ENCODE data around the gene SPON1.
"Not testable (repeated sequence)": the region's sequence is repeated elsewhere in the genome, so short reads cannot be mapped to it uniquely, and the experiment has no call there.

The SPON1 gene

DNA sequence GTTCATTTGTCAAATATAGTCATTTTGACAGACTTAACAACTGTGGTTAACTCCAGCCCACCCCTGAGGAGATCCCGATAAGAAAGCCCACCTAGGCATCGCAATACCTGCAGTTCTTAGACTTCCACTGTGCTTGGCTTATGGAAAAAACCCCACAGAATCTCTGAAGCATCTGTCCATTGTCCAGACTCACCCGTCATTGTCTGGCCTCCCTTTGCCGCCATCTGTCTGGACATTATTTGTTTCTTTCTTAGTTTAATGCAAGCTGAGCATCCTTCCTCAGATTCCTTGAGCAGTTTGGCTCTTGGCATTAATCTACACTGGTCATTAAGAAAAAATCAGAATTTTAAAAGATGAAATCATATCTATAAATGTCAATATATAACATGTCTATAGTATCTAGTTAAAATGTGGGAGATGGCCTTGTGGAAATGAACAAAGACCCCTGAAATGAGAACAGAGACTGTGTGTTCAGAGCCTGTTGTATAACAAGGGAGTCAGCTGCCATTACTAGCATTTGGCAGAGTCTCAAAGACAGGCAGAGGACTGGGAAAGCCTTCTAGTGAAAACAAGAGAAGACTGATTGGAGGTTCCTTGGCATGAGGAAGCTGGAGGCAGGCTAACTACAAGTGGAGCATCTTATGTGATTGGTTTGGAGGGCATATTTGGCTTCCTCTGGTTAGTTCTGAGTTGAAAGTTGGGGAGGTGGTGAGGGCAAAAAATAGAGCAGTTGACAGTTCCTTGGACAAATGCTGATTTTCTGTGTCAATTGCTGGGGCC lies 80.4 kb downstream of the SPON1 start:
- DNase-seq: no peak

DNA sequence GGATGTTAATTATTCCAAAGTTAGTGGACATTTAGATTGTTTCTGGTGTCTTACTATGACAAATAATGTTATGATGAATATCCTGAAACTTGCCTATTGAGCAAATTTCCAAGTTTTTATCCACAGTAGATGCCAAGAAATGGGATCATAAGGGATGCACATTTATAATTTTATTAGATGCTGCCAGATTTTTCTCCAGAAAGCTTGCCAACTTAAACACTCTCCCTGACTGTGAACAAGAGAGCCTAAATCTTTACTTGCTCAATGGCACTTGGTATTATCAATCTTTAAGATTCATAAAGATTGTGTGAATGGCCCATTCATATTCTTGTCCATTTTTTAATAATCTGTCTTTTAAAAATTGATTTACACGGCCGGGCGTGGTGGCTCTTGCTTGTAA lies 82.4 kb downstream of the SPON1 start:
- no peak for DNase-seq

DNA sequence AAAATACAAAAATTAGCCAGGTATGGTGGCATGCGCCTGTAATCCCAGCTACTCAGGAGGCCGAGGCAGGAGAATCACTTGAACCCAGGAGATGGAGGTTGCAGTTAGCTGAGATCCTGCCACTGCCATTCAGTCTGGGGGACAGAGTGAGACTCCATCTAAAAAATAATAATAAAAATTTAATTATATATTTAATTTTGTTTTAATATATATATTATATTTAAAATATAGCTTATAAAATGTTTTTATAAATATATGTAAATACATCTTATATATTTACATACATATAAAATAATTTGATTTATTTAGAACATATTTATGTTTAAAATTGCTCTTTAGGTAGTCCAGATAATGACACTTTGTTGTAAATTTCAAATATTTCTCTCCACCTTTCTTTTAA lies 82.9 kb downstream of the SPON1 start:
- DNase-seq: no peak

DNA sequence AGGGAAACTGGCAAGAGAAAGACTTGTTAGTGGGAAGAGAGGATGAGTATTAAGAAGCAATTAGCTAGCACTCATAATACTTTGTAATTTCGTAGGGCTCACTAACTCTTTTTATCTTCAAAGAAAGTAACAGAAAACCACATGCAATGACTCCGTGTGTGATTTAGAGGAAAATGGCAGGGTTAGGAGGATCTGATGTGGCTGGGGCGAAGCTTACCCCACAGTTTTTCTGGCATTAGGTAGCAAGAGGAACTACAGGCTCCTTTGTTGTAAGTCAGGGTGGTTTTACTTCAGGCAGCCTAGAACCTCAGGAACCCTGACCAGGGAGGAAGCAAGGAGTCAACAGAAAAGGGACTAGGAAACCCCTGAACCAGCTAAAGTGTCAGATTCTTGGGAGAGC lies 89.7 kb downstream of the SPON1 start:
- no peak for DNase-seq

DNA sequence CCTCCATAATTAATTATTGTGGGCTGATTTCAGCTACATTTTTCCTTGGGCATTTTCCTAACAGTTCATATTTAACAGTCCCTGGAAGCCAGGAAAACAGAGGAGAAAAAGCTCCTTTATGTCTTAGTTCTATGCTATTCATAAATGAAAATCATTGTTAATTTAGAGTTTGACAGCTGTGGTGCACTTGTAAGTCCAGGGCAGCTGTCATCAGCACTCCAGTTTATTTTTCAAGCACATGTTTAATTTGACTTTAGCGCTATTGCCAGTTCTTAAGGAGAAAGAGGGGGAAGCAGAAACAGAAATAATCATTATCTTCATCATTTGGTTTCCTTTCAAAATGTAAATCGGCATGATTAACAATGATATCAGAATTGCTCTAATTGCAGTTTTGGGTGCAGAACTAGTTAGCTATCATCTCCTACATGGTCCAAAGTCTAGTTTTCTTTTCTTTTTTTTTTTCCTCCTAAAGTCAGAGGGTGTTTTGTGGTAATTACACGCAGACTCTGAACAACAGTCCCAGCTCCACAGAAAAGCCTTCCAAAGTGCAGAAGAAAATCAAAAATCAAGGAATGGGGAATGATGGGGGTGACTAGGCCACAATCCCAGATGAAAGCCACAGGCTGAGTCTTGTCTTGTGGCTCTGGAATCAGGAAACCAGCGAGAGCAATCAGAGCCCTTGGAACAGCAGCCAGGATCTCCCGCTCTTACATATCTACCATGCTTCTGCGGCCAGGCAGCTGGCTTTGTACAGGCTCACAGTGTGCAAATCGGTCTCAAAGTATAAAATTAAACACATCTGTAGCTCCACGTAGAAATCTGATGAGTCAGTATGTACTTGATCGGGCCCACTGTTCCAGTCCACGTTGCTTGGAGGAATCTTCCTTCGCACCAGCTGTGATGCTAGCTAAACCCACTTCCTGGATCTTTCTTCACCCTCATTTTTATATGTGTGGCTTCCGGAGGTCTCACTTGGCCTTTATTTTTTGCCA lies 91.9 kb downstream of the SPON1 start:
- DNase-seq: no peak

DNA sequence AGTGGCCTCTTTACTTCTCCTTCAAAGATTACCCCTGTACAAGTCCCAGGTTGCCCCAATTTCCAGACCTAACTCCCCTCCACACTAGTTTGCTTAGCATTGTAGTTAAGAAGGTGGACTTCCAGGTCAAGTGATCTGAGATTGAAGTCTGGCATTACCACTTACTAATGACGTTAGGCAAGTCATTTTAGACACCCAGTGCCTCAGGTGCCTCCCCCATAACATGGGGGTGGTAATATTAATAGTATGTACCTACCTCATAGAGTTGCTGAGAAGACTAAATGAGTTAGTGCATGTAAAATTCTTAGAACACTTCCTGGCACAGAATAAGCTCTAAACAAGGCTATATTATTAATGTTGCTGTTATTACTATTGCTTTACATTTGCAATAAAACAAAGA lies 93.4 kb downstream of the SPON1 start:
- DNase-seq: no peak

DNA sequence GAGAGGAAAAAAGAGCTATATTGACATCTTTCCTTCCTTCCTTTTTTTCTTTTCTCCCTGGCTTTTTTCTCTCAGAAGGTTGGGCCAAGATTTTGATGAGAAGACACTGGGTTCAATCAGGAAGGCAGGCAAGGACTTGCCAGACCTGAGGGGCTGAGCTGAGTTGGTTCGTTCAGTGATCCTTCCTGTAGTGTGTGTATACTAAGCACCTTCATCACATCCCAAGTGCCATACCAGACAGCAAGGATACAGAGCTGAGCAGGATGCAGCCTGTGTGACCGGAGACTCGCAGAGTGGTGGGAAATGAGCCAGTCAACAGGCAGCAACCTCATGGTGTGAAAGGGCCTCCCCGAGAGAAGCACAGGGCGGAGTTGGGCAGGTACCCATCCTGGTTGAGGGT lies 95.5 kb downstream of the SPON1 start:
- DNase-seq: no peak

DNA sequence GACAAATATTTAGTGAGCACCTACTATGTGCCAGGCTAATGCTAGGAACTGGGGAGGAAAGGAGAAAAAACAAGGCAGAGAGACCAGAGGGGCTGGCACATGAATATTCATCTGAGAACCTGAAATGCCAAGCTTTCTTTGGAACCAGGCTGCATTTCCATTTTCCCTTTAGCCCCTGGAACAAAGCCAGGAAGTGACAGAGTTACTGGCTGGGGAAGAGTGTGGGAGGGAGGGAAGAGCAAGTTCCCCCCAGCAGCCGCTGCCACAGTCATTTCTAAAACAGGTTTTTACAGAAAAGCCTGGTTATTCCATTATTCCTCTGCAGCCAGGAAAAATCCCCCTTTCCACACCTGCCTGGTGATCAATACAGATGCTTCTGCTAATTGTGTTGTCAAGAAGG lies 97.0 kb downstream of the SPON1 start:
- no peak for DNase-seq

DNA sequence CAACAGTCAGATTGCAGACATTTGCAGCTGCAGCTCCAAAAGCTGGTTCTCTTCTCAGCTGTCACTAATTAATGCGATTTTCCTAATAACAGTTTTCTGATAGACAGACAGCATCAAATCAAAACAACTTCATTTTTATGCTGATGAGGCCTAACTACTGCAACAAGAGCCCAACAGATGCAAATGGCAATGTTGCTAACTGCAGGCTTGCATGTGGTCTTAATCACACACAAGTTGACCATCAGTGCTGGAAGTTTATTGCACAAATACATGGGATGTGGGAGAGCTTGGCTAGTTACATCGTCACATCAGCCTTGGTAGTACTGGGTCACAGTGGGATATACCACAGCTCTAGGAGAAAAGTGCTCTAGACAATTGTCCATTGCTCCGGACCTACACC lies 99.2 kb downstream of the SPON1 start:
- no peak for DNase-seq

DNA sequence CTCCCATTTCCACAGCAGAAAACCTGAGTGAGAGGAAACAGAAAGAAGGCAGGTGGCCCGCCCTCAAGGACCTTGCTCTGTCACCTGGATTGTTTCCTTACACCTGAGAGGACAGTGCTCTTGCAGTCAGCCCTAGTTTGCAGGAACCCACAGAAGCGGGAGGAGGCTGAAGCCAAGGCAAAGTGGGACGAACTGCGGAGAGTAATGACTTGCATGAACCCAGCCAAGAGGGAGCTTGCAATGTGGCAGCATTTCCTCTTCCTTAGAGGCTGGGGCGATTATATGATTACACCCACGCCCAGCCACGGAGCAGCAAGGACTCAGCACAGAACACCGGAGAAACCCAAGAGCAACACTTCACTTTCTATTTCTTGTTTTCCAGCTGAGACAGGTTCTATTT lies 102.6 kb downstream of the SPON1 start:
- no peak for DNase-seq

DNA sequence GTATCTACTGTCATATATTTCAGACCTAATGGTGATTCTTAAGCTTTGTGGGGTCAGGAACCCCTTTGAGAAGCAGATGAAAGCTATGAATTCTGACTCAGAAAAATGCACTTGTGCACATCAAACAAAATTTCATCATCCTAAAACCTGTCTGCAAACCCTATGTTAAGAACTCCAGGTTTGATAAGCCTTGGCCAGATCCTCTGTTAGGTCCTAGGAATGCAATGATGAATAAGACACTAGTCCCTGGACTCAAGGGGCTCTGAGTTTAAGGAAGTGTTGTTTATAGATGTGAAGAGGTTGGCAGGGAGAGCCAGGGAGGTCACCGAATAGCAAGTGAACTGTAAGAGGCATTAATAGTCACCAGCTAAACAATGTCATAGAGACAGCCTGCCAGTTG lies 103.2 kb downstream of the SPON1 start:
- no peak for DNase-seq

DNA sequence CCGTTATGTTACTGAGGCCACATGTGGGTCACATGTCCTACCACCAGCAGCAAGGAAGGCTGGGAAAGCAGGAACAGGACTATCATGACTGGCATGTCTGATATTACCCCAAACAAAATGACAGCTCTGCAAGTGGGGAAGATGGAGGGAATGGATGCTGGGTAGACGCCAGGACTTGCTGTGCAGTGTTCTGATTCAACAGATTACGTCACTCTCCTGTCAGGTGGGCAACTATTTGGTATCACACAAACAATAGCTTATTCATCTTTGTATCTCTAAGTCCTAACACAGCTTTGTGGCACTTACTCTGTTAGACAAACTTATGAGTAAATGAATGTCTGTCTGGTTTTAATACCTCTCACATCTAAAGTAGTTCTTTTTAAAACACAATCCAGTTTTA lies 105.2 kb downstream of the SPON1 start:
- no peak for DNase-seq

DNA sequence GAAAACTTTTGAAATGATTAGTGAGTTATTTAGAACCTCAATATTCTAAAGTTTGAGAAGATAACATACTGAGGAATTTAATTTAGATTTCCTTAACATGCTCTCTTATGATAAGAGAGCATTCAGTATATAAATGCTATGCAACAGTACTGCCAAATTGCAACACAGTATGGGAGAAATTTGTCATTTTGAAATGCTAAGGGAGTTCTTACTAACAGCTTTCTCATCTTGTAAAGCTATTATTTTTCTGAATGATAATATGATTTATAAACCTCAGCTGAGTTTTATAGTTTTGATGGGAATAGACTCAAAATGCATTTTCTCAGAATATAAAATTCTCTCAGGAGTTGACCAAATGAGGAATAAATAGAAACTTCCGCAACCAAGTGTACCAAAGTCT lies 108.4 kb downstream of the SPON1 start:
- no peak for DNase-seq

DNA sequence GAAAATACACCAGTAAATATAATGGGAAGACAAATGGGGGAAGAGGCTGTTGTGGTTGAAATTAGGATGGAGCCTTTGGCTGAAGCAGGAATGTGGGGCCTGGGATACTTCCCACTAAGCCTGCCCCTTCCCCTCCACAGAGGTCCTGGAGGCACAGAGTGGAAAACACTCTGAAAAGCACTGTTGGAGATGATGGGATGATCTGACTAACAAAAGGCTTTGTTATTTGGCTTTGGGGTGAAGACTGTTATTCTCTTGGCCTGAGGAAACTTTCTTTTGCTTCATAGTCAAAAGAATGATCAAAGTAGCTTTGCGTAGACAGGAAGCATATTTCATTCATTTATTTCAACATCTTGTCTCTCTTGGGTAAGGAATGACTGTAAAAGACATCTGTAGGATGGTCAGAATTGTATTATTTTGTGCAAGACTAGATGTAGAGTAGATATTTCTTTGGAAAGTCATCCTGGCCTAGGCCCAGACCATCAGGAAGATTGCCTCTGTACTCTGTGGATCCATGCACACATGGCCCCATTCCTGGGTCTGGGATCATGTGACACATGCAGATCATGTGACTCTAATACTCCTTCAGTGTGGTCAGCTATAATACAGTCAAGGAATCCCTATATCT lies 111.4 kb downstream of the SPON1 start:
- no peak for DNase-seq

DNA sequence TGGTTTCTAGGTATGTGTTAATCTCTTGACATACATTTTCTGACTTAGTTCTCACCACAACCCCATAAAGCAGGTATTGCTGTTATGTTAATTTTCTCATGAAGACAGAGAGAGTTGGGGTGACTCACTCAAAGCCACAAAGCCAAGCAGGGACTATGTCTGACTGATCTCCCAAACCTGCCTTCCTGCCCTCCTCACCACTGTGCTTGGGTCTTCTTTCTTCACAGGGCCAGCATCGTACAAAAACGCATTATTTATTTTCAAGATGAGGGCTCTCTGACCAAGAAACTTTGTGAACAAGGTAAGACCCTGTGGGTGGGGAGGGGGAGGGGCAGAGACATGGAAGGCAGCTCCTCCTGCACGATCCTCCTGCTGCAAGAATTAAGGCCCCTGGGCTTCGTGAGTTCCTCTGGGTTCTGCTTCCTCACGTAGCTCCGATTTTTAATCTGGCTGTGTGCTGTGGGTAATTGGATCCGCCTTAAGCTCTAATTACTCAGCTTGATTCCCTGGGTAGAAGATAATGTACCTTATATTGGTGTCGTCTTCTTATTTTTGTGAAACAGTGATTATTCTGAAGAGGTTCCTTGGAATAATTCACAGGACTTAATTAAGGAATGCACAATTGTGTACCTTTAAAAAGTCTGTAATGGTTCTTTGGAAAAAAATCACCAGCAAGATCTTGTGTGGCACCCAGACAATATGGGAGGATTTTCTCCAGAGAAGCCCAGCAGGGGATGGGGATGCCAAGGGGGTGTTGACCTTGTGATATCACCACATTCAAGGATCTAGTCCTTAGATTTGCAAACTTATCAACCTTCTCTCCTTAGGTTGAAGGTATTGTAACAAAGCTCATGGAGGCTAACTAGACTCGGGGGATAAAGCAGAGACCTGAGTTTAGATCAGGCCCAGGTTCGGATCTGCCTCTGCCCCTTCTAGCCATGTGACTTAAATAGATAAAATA lies 112.9 kb downstream of the SPON1 start:
- DNase-seq: no peak

DNA sequence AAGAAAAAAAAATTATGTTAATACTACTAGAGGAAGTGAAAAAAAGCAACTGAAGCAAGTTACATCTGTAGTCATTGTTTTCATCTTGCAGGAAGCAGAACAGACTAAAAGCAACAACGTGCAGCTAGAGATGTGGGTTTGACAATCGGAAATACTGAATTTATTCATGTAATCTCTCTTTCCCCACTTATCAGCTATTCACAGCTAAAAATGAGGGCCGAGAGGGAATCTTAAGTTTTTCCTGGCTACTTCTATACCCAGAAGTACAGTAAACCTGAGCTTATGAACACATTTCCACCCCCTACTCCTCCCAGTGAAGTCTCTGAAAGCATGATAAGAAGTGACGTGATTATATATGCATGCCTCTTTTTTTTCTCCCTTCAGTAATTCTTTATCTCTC lies 116.5 kb downstream of the SPON1 start:
- DNase-seq: no peak

DNA sequence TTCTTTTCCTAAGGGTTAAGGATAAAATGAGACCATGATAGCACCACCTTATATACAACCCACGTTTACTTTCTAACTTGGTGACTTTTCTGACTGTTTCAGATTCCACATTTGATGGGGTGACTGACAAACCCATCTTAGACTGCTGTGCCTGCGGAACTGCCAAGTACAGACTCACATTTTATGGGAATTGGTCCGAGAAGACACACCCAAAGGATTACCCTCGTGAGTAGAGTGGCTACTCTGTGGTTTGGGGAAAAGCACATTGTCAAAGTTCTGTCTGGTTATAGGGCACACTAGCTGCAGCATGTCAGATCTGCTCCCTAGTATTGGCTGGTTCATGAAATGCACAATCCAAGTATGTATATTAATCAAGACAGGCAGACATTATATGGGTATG lies 117.3 kb downstream of the SPON1 start:
- no peak for DNase-seq

DNA sequence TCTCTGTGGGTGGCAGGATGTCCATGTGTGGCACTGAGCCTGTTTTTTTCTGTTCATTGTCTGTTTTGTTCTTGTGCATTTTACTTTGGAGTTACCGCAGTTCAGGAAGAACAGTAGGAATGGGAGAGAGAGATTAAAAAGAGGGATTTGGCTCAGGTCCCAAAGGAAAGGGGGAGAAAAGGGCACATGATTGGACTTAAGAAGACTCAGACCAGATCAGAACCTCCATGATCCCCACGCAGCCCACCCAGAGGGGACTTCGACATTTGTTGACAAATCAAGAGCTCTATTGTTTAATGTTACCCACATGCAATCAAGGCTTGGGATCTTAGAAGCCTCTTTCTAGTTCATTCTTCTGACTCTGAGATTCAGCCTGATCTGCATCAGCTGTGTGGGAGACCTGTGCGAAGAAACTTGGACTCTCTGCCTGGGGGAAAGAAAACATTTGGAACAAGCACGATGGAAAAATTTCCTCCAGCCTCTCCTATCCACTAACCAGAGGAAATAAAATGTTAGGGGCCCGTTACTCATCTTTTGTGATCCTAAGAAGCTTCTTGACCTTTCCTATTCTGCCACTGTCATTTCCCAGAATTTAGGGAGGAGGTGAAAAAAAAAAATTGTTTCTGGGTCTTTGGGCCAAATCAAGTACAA lies 119.2 kb downstream of the SPON1 start:
- no peak for DNase-seq

DNA sequence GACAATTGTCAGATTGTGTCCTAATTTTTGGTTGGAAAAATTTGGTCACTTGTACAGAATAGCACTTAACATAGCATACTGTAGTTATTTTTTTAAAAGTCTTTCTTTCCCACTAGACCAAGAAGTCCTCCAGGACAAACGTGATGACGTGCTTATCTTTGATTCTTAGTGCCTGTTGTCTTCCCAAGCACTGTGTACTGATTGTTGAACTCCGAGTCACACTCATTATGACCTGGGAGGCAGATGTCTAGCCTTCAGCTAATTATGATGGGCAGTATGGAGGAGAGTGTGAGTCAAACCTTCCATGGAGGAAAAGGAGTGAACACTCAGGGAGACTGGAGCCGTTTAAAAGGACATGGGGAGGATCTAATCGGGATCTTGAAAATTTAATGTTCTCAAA lies 119.8 kb downstream of the SPON1 start:
- no peak for DNase-seq

DNA sequence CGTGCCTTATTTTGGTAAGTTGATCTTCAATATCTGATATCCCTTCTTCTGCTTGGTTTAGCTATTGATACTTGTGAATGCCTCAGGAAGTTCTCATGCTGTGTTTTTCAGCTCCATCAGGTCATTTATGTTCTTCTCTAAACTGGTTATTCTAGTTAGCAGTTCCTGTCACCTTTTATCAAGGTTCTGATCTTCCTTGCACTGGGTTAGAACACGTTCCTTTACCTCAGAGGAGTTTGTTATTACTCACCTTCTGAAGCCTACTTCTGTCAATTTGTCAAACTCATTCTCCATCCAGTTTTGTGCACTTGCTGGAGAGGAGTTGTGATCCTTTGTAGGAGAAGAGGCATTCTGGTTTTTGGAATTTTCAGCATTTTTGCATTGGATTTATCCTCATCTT lies 126.3 kb downstream of the SPON1 start:
- not testable (repeated sequence) for DNase-seq

DNA sequence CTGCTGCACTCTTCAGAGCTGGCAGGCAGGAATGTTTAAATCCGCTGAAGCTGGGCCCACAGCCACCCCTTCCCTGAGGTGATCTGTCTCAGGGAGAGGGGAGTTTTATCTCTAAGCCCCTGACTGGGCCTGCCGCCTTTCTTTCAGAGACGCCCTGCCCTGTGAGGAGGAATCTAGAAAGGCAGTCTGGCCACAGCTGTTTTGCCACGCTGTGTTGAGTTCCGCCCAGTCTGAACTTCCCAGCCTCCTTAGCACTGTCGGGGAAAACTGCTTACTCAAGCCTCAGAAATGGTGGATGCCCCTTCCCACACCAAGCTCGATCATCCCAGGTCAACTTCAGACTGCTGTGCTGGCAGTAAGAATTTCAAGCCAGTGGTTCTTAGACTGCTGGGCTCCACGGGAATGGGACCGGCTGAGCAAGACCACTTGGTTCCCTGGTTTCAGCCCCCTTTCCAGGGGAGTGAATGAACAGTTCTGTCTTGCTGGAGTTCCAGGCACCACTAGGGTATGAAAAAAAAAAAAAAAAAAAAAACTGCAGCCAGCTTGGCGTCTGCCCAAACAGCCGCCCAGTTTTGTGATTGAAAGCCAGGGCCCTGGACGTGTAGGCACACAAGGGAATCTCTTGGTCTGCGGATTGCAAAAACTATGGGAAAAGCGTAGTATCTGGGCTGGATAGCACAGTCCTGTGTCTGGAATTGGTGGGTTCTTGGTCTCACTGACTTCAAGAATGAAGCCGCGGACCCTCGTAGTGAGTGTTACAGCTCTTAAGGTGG lies 127.4 kb downstream of the SPON1 start:
- DNase-seq: no peak
